DMS153 (cell line): ENCODE data around the gene CAND2.
"Not testable (repeated sequence)": the region's sequence is repeated elsewhere in the genome, so short reads cannot be mapped to it uniquely, and the experiment has no call there.

ENCODE experiments used
- DNase-seq: peaks from one replicate; lab custom pipeline; 2025; lab: John Stamatoyannopoulos, UW

CAND2 gene

DNA sequence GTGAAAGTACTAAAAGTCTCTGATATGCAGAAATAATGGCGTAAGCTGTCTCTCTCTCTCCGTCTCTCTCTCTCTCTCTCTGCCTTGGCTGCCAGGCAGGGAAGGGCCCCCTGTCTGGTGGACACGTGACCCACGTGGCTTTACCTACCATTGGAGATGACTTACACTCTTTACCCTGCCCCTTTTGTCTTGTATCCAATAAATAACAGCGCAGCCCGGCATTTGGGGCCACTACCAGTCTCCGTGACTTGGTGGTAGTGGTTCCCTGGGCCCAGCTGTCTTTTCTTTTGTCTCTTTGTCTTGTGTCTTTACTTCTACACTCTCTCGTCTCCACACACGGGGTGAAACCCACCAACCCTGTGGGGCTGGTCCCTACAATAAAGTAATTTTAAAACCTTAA lies 25.2 kb upstream of the CAND2 start:
- DNase-seq, result no peak

DNA sequence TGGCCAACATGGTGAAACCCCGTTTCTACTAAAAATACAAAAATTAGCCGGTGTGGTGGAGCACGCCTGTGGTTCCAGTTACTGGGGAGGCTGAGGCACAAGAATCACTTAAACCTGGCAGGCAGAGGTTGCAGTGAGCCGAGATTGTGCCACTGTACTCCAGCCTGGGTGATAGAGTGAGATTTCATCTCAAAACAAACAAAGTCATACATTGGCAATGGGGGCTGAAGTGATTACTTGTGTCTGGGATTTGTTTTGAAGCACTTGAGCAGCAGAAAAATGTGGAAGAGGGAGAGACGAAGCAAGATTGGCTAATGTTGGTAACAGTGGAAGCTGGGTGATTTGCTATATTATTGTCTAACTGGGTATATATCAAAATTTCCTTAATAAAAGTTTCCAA lies 24.0 kb upstream of the CAND2 start:
- no peak for DNase-seq

DNA sequence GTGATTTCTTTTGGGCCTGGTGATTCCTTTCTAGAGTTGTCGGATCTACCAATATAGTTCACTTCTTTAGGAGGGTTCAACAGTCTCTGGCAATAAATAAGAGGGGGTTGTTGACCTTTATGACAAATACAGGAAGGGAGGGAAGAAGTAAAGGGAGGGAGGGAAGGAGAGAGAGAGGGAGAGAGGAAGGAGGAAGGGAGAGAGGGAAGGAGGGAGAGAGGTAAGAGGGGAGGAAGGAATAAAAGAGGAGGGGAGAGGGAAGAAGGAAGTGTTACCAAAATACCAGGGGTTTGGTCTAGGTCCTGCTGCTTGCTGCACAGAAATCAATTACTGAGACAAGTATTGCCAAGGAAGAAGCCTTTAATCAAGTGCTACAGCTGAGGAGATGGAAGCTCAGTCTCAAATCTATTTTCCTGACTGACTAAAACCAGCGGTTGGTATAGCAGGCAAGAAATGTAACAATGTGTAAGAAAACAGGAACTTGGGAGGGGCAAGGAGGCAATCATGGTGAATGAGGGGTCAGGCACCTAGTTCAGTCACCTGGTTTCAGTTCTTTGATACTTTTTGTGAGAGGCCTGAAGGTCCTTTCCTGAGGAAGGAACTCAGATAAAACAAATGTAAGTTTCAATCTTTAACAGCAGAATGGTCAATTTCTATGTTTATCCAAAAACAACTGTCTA lies 23.3 kb upstream of the CAND2 start:
- no peak for DNase-seq

DNA sequence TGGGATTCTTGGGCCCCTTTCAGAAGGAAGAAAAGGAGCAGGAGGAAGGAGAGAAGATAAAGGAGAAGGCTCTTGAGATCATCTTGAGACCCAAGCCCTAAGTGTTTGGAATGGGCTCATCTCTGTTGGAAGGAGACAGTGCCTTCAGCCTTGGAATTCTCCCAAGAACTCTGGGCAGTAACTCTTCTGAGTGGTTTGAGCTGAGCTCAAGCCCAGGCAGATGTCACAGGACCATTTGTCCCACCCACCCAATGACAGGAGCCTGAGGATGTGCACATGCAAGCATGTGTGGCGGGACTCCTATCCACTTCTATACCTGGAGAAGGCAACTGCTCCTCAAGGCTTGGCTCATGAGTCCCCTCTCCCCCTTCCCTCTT lies 22.8 kb upstream of the CAND2 start:
- no peak for DNase-seq

DNA sequence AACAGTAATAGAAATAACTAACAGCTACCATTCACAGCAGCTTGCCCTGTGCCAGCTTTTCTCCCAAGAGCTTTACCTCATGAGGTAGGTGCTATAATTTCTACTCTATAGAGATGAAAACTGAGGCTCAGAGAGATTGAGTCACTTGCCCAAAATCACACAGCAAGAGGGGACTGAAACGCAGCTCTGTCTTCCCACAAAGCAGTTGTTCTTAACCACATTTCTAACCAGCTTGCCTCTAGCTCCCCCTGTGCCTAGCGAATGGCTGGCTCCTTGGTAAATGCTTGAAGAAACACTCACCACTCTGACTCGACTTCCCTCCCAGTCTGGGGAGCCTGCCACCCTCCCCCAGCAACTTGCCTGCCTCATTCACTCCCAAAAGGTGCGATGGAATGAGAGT lies 21.9 kb upstream of the CAND2 start:
- DNase-seq, result no peak

GRCh38 chr3:12775226-12775625 lies 21.3 kb upstream of the CAND2 start:
- no peak for DNase-seq

GRCh38 chr3:12775970-12776369 lies 20.5 kb upstream of the CAND2 start:
- not testable (repeated sequence) for DNase-seq

DNA sequence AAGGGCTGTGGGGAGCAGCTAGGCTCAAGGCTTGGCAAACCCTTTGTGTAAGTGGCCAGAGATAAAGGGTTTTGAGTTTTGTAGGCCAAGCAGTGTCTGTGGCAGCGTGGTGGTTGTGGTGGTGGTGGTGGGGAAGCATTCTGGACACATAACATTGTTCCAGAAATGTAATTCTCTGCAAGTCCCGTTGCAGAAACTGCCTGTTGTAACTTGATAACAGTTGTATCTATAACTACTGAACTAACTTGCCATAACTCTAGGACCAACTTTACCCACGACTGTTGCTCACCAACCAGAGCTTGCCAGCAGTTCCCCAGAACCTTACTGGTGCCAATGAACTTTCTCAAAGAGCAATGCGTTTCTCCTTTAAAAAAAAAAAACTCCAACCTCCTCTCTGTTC lies 19.3 kb upstream of the CAND2 start:
- DNase-seq, result no peak

GRCh38 chr3:12780751-12781150 lies 15.7 kb upstream of the CAND2 start:
- DNase-seq, result no peak

DNA sequence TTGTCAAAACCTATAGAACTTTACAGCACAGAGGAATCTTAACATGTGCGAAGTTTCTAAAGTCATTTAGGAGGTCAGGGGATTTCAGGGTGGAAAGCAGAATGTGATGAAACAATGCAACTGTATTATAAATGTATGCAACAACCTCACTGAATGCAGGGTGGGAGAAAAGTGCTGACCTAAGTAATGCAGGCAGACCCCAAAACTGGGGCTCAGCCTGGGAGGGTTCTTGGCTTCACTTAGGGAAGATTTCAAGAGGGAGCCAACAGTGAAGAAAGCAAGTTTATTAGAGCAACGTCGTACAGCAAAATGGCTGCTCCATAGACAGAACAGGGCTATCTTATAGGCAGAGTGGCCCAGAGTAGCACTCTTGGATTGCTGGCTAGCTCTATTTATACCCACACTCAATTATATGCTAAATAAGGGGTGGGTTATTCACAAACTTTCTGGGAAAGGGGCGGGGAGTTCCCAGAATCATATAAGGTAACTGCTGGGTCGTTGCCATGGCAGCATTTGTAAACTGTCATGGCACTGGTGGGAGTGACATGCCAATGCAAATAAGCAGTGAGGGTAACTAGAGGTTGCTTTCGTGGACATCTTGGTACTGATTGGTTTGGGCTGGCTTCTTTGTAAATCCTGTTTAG lies 14.2 kb upstream of the CAND2 start:
- no peak for DNase-seq

- no peak for DNase-seq
Measured at GRCh38 chr3:12785096-12785495, 11.4 kb upstream of the CAND2 start.

DNA sequence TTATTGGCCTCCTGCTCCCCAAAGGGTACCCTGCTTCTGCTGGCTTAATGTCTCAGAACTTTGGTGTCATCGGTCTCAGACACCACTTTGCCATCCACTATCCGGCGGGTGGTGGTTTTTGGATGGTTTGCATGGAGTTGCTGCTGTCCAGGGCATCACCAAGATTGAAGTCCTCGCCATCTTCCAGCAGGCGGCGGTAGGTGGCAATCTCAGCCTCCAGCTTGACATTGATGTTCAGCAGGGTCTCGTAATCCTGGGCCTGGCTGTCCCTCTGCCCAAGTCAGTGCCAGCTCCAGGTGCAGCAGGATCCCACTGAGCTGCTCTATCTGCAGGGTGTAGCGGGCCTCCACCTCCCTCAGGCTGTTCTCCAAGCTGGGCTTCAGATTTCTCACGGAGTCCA lies 9.1 kb upstream of the CAND2 start:
- not testable (repeated sequence) for DNase-seq

DNA sequence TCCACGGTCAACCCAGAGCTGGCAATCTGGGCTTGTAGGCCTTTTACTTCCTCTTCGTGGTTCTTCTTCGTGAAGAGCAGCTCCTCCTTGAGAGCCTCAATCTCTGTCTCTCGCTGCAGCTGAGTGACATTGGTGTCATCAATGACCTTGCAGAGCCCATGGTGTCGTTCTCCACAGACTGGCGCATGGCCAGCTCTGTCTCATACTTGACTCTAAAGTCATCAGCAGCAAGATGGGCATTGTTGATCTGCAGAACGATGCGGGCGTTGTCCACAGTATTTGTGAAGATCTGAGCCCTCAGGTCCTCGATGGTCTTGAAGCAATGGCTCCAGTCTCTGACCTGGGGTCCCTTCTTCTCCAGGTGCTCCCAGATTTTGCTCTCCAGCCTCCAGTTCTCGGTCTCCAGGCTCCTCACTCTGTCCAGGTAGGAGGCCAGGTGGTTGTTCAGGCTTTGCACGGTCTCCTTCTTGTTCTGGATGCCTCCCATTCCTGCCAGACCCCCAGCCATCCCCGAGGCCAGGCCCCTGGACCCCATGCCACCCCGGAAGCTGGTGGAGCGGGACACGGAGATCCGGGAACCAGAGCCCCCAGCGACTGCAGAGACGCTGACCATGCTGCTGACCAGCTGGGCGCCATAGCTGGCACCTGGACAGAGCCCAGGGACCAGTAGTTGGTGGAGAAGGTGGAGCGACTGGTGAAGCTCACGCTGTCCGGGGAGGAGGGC lies 8.4 kb upstream of the CAND2 start:
- not testable (repeated sequence) for DNase-seq

- DNase-seq, result no peak
Measured at GRCh38 chr3:12791430-12791829, 5.0 kb upstream of the CAND2 start.

GRCh38 chr3:12793701-12794100 lies 2.8 kb upstream of the CAND2 start:
- DNase-seq, result no peak

GRCh38 chr3:12797124-12797891 lies 828 bp downstream of the CAND2 start:
- DNase-seq, result no peak

GRCh38 chr3:12797892-12798558 lies 1.5 kb downstream of the CAND2 start:
- DNase-seq, result no peak

DNA sequence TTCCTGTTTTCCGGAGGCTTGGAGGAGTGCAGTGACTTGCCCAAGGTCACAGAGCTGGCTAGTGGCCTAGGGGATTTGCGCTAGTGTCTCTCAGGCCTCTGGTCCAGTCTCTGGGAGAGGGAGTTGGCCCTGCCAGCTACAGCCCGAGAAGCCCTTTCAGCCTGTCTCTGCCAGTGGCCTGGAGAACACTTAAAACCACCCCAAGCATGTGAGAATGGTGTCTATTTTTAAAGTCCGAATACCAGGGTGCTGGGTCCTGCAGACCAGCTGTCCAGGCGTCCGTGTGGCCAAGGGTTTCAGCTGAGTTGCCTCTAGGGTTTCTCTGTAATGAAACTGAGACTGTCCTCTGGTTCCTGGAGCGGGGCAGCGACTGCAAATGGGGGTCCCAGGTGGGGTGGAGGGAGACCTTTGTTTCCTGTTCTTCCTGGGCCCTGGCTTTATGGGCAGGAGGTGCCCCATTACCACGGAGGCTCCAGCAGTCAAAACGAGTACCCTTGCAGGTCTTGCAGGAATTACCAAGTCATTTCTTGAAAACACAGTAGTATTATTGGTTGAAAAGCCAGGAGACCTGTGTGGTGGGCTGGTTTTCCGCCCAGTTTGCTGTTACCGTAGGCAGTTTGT lies 2.2 kb downstream of the CAND2 start:
- no peak for DNase-seq

DNA sequence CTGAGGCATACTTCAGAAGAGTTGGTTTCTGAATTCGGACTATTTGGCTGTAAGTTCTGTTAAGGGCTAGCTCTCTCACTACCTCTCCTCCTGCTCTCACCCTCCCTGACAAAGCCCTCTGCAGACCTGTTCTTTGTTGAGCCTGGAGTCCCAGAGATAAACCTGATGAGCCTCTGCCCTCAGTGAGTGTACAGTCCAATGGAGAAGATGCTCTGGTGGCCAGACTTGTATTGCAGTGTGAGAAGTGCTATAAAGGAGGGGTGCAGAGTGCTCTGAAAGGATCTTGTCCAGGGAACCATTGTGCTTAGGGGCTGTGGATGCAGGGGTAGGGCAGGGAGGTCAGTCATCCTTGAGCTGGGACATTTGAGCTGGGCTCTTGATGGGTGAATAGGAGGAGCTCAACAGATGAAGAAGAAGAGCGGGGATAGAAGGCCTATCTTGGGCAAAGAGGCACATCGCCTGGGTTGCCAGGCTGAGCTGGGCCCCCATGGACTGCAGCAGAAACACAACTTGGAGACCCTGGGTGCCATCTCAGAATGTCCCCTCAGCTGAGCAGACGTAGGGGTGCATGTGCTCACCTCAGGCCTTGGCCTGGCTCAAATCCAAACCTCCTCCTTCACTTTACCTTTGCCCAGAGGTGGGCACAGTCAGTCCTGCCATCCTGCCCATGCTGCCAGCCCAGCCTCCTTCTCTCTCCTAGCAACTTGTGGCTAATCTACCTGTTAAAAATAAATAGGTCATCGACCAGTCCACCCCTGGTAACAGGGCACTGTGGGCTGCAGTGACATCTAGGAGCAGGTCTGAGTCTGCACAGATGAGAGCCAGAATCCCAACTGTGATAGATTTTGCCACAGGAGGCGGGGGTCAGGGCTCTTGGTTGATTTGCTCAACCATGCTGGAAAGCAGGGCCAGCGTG lies 3.3 kb downstream of the CAND2 start:
- DNase-seq, result no peak

DNA sequence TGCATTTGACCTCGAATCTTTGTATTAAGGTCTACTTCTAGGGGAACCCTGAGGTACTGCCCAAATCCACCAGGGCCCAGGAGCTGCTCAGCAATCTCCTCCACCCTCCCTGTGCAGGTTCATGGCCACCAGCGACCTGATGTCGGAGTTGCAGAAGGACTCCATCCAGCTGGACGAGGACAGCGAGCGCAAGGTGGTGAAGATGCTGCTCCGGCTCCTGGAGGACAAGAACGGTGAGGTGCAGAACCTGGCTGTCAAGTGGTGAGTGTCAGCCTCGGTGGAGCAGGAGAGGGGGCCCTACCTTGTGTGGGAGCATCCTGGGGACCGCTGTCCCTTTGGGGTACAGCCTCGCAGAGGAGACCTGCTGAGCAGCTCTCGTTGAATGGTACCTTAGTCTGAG lies 6.9 kb downstream of the CAND2 start:
- no peak for DNase-seq

- DNase-seq, result no peak
Measured at GRCh38 chr3:12807066-12807465, 10.6 kb downstream of the CAND2 start.
